NCI-H1436 (cell line): ENCODE data around the gene TBCB.
A peak's percentile ranks its signal among the peaks of the same experiment; 100 is the strongest.
"Not testable (repeated sequence)": the region's sequence is repeated elsewhere in the genome, so short reads cannot be mapped to it uniquely, and the experiment has no call there.

ENCODE experiments used
- DNase-seq: peaks from one replicate; lab custom pipeline; 2025; lab: John Stamatoyannopoulos, UW

Gene TBCB, protein sequence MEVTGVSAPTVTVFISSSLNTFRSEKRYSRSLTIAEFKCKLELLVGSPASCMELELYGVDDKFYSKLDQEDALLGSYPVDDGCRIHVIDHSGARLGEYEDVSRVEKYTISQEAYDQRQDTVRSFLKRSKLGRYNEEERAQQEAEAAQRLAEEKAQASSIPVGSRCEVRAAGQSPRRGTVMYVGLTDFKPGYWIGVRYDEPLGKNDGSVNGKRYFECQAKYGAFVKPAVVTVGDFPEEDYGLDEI

DNA sequence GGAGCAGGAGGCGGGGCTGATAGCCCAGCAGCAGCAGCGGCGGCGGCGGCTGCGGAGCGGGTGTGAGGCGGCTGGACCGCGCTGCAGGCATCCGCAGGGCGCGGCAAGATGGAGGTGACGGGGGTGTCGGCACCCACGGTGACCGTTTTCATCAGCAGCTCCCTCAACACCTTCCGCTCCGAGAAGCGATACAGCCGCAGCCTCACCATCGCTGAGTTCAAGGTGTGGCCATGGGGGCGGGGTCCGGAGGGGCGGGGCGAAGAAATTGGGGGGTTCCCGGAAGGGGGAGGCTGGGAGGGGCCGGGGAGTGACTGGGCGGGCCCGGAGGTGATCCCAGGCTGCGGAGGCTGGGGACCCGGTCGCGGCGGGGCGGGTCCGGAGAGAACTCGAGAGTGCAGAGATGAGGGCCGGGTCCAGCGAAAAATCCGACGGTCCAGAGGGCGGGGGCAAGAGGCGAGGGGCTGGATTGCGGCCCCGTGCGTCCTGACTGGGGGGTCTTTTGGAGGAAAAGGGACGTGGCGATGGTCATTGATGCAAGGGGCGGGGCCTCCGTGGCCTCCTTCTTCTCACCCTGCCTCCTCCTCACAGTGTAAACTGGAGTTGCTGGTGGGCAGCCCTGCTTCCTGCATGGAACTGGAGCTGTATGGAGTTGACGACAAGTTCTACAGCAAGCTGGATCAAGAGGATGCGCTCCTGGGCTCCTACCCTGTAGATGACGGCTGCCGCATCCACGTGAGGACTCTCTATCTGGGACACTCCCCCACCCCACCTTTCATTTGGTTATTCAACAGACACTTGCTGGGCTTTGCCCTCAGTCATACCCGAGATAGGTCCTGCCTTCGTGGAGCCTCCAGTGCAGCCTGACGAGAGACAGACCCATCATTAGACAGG is at the start of gene TBCB:
TBCB (plus strand) TSS at position 16 of the 891 bp plus-strand sequence; CDS start at position 109, 93 bp downstream.
- DNase-seq: peak; percentile 67

DNA sequence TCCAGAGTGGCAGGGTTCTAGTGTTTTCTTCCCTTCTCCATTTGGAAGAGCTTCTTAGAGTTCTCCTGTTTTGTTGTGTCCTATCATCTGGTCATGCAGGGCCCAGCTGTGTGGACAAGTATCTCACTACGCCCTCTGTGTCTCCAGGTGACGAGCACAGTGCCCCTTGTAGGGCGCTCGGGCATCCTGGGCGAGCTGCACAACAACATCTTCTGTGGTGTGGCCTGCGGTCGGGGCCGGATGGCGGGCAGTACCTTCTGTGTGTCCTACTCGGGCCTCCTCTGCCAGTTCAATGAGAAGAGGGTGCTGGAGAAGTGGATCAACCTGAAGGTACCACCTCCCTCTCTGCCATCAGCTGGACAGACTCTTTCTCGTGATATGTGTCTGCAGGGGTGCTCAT is 47.6 kb upstream of the TBCB start:
- DNase-seq: no peak

DNA sequence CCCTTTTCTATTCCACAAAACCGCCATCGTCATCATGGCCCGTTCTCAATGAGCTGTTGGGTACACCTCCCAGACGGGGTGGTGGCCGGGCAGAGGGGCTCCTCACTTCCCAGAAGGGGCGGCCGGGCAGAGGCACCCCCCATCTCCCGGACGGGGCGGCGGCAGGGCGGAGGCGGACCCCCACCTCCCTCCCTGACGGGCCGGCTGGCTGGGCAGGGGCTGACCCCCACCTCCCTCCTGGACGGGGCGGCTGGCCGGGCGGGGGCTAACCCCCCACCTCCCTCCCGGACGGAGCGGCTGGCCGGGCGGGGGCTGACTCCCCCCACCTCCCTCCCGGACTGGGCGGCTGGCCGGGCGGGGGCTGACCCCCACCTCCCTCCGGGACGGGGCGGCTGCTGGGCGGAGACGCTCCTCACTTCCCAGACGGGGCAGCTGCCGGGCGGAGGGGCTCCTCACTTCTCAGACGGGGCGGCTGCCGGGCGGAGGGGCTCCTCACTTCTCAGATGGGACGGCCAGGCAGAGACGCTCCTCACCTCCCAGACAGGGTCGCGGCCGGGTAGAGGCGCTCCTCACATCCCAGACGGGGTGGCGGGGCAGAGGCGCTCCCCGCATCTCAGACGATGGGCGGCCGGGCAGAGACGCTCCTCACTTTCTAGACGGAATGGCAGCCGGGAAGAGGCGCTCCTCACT is 46.3 kb upstream of the TBCB start:
- DNase-seq: not testable (repeated sequence)

DNA sequence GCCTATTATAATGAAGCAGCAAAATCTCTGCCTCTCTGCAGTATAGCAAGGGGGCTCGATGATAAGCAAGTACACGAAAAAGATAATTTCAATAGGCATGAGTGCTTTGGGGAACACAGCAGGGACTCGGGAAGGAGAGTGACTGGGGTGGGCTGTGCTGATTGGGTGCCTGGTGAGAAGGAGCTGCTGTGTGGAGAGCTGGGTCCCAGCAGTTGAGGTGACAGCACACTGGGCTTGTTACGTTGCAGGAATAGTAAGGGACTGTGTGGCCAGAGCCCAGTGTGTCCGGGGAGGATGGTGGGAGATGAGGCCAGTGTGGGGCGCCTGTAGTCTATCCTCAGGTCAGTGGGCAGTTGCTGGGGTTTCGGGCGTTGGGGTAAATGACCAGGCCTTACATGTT is 43.2 kb upstream of the TBCB start:
- DNase-seq: no peak

DNA sequence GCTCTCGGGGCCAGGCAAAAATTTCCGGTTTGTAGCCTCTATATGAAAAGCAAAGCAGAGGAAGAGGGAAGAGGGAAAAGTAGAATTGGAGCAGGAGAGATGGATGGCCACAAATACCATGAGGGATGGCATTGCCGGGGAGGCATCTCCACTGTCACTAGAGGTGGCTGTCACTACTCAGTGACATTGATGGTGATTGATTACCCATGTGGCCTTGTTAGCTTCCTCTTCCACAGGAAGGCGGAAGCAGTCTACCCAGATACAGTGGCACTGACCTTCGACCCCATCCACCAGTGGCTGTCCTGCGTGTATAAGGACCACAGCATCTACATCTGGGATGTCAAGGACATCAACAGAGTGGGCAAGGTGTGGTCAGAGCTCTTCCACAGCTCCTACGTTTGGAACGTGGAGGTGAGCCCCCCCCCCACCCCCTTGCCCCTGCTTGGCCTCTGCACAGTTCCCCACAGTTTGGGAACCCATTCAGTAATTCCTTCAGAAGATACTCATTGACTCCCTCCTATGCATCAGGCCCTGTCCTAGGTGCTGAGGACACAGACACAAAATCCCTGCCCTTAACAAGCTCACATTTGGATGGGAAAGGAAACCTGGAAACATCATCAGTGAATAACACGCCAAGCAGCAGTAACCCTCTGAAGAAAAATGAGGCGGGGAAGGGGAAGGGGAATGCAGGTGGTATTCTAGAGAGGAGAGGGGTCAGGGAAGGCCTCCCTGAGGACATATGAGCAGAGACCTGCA is 42.0 kb upstream of the TBCB start:
- DNase-seq: no peak

DNA sequence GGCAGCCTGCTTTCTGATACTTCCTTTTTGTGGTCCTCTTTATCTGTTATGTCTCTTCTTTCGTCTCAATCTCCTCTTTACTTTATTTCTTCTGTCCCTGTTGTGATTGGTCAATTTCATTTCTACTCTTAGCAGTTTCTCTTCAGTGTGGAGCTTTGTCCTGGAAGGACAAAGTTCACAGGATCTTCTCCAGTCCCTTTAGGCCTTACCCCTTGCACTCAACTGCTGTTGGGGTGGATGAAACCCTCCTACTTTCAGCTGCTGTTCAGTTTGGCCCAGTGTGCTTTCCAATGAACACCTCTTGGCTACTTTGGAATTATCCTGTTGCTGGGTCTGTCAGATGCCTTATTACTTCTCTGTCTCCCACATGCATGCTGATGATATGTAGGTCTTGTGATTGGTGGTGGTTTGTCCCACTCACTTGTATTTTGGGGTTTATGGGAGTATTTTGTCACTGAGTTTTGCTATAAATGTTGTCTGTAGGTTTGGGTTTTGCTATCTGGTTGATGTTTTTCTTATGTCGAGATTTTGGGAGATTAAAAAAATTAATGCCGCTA is 35.8 kb upstream of the TBCB start:
- DNase-seq: no peak

DNA sequence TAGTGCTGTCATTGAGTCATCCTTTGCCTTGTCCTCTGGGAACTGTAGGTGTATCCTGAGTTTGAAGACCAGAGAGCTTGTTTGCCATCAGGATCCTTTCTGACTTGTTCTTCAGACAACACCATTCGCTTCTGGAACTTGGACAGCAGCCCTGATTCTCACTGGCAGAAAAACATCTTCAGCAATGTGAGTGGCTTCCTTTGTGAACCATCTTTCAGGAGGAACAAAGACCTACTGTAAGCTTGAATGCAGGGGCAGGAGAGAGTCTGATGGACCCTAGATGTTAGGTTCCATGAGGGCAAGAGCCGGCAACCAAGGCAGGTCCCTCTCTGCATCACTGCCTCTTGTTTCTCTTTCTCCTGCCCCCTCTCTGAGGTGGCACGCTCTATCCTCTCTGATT is 33.9 kb upstream of the TBCB start:
- no peak for DNase-seq

DNA sequence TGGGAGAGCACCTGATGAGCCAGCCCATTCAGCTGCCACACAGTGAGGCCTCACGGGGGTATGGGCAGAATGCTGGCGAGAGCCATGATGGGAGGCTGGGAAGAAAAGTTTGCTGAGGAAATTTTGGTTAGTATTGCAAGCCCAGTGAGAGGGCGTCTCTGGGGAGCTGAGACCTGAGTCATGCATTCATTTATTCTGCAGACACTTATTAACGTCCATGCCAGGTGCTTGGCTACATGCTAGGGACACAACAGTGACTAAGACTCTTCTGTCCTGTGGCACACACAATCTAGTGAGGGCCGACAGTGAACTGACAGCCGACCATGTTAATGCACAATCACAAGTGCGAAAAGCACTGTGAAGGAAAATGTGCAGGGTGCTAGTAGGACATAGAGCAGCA is 33.4 kb upstream of the TBCB start:
- no peak for DNase-seq

DNA sequence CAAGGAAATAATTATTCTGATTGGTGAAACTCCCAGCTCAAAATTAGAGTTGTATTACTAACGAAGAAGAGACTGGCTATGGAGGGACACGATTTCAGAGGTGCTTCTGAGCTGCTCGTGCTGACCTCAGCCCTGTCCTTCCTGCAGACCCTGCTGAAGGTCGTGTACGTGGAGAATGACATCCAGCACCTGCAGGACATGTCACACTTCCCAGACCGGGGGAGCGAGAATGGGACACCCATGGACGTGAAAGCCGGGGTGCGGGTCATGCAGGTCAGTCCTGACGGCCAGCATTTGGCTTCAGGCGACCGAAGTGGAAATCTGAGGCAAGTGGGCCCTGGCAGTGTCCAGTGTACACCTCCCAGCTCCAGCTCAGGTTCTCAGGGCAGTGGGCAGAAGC is 32.4 kb upstream of the TBCB start:
- no peak for DNase-seq

DNA sequence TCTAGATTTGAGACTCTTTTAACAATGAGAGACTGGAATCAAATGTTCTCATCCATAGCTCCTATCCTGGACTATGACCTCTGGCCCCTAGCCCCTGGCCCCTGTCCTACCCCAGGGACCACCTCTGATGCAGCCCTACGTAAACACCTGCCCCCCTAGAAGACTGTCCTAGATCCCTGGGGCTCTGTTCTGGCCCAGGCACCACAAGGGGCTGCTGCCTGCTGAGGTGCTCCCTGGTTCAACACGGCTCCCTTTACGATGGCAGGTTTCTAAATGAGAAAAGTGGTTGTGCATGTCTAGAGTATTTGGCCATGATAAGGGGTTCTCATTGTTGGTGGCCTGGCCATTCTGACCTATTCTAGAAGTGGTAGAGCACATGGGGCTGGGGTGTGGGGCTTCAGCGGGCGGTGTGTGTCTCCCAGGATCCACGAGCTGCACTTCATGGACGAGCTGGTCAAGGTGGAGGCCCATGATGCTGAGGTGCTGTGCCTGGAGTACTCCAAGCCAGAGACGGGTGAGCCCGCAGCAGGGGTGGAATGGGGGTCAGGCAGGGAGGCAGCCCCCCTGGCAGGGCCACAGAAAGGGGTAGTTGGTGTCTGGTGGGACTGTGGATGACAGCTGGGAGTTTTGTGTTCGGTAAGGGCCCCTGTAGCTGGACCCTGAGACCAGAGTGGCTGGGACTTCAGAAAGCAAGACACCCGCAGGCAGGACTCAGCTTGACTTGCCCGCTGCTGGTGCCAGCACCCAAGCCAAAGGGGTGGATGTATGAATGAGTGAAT is 30.8 kb upstream of the TBCB start:
- no peak for DNase-seq

DNA sequence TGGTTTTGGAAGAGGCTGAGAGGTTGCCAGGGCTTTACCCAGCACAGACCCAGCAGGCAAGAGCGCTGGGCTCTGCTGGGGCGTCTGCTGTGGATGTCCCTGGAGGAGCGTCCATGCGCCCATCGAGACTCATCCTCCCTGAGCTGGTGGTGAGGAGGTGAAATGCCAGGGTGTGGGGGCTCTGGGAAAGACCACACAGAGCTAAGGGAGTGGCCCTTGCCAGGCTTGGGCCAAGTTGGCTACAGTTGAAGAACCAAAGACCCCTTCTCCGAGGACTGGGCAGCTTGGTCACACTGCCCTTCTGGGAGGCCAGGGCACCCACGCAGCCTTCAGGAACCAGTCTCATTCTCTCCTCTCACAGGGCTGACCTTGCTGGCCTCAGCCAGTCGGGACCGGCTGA is 28.9 kb upstream of the TBCB start:
- DNase-seq: no peak

DNA sequence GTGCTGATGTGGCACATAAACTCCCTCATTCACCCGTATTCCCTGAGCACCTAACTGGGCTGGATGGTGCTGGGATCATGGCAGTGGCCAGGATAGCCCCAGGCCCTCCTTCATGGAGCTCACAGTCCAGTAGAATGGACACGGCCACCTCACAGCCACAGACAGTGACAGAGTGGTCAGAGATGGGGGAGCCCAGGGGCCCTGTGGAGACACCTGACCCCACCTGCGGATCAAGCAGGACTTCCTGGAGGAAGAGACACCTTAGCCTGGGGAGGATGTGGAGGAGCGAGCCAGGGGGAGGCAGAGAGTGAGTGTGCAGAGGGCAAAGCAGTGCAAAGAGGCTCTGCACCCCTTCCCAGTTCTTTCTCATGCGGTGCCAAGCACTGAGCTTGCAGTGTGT is 25.4 kb upstream of the TBCB start:
- DNase-seq: no peak

DNA sequence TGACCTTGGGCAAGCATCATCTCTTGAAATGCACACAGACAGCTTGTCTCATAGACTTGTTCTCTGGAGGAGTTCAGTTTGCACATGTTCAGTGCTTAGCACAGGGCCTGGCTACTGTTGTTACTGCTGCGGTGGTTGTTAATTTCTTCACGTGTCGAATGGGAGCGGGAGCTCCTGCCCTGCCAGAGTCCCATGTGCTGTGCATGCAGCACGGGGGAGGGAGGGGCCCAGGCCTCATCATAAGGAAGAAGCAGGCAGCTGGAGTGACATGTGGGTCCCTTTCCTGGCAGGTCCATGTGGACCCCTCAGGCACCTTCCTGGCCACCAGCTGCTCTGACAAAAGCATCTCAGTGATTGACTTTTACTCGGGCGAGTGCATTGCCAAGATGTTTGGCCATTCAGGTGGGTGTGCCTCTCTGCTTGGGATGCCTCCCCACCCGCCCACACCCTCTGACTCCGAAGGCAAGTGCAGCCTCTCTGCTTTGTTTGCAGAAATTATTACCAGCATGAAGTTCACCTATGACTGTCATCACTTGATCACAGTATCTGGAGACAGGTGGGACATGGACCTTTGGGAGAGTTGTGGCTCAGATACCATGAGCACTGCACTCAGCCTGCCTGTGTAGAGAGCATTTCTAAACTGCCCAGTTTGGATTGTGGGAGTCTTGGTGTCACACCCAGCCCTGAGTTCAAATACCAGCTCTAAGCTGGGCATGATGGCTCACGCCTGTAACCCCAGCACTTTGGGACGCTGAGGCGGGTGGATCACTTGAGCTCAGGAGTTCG is 24.2 kb upstream of the TBCB start:
- no peak for DNase-seq

DNA sequence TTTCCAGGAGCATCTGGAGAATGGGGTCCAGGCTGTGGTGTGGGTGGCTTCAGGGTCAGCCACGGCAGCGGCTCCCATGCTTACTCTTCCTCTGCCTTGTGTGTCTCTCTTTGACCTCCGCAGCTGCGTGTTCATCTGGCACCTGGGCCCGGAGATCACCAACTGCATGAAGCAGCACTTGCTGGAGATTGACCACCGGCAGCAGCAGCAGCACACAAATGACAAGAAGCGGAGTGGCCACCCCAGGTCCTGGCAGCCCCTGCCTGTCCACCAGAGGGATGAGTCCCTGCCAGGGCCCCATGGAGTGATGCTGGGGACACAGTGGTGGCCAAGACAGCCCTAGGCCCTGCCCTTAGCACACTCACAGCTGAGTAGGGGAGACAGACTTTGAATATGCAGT is 22.7 kb upstream of the TBCB start:
- DNase-seq: no peak

DNA sequence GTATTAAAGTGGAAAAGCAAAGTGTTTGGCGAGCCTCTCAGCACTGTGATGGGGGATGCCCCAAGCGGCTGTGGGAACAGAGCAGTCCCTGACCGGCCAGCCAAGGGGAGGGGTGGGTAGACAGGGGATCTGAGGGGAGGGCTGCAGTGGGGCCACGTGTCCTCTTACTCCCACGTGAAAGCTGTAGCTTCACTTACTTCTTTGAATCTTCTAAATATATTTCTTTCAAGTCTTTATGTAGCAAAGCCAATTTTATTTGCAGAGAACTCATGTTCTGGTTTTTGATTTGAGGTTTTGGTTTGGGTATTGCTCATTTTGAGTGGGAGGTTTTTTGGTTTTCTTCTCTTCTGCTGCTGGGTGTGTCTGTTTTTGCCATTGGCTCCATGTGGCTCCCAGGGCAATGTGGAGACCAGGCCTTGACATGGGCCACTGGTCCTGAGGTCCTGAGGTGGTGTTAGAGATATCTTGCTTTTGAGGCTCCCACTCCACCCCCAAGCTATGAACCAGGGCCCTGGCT is 22.1 kb upstream of the TBCB start:
- DNase-seq: no peak

DNA sequence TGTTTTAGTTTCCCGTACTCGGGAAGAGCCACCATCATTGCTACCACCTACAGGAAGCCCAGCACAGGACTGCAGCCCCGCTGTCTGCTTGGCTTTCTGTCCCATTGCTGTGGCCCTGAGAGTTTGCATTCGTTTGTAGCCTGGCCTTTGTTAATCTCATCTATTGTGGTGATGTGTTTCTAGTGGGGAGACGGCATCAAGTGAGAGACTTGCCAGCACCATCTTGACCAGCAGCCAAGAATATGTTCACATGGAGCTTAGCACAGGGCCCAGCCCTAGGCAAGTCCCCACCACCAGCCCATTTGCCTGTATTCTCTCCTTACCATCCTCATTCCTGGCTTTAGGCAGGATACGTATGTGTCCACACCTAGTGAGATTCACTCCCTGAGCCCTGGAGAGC is 21.6 kb upstream of the TBCB start:
- no peak for DNase-seq

DNA sequence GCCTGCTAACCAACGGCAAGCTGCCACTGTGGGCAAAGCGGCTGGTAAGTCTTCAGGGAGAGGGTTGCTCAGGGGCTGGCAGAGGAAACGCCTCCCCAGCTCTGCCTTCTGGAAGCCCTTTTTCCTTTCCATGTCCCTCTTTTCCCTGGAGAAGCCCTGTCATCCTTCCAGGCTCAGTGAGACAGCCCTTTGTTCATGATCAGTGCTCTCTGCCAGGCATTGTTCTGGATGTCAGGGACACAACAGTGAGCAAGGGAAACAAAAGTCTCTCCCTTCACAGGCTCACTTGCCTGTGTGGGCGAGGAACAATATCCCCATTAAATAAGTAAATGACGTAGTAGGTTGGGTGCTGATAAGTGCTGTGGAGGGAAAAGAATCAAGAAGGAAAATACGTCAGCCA is 18.2 kb upstream of the TBCB start:
- no peak for DNase-seq

DNA sequence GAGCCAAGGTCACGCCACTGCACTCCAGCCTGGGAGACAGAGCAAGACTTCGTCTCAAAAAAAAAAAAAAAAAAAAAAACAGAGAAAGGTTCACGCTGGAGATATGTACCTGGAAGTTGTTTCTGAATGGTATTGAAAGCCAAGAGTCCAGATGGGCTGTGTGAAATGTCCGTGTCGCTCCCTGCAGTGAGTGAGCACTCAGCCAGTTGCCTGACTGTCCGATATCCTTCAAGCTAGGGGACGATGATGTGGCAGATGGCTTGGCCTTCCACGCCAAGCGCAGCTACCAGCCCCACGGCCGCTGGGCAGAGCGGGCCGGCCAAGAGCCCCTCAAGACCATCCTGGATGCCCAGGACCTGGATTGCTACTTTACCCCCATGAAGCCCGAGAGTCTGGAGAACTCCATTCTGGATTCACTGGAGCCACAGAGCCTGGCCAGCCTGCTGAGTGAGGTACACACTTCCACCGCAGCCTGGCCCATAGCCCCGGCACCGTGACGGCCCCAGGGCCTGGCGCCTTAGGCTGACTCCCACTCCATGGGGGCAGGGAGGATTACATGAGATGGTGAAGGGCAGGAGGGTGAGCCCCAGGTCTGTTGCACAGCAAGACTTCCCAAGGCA is 16.0 kb upstream of the TBCB start:
- no peak for DNase-seq

DNA sequence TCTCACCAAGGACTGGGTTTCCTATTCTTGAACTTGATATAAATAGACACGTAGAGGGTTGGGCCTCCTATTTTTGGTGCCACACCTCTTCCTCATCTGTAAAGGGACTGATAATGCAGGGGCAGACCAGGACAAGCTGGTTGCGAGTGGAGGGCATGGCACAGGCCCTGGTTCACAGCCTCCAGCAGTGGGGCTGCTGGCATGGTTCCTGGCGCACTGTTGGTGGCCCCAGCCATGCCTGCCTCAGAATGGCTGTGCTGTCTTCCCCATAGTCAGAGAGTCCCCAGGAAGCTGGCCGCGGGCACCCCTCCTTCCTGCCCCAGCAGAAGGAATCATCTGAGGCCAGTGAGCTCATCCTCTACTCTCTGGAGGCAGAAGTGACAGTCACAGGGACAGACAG is 14.8 kb upstream of the TBCB start:
- no peak for DNase-seq
